HL-60 (cell line): ENCODE measurements around the gene AK5.

ENCODE experiments used
- GABPA ChIP-seq: IDR thresholded peaks from 2 replicates; pipeline ENCODE4 v1.6.1; 2012; ENCODE audit warnings: low read depth
- POLR2AphosphoS5 ChIP-seq: IDR thresholded peaks from 2 replicates; pipeline ENCODE4 v1.6.1; 2012; ENCODE audit warnings: low read depth
- SPI1 ChIP-seq: IDR thresholded peaks from 2 replicates; pipeline ENCODE4 v1.6.1; 2012; ENCODE audit warnings: low read depth, mild to moderate bottlenecking, borderline replicate concordance
- TF ChIP-seq, protein P1 (sequence below): IDR thresholded peaks from one replicate; pipeline ENCODE4 v1.5.1; 2011; ENCODE audit warnings: low read length, control low read depth, inconsistent platforms; ENCODE audit not compliant: insufficient read depth
- TF ChIP-seq, protein P2 (sequence below): IDR thresholded peaks from 2 replicates; pipeline ENCODE4 v1.6.1; 2012; ENCODE audit warnings: low read depth; ENCODE audit not compliant: insufficient replicate concordance

GRCh38 chr1:77546890-77547289 lies 265.1 kb downstream of the AK5 start:
- TF ChIP-seq, protein P1, sequence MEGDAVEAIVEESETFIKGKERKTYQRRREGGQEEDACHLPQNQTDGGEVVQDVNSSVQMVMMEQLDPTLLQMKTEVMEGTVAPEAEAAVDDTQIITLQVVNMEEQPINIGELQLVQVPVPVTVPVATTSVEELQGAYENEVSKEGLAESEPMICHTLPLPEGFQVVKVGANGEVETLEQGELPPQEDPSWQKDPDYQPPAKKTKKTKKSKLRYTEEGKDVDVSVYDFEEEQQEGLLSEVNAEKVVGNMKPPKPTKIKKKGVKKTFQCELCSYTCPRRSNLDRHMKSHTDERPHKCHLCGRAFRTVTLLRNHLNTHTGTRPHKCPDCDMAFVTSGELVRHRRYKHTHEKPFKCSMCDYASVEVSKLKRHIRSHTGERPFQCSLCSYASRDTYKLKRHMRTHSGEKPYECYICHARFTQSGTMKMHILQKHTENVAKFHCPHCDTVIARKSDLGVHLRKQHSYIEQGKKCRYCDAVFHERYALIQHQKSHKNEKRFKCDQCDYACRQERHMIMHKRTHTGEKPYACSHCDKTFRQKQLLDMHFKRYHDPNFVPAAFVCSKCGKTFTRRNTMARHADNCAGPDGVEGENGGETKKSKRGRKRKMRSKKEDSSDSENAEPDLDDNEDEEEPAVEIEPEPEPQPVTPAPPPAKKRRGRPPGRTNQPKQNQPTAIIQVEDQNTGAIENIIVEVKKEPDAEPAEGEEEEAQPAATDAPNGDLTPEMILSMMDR = no peak
- TF ChIP-seq, protein P2, sequence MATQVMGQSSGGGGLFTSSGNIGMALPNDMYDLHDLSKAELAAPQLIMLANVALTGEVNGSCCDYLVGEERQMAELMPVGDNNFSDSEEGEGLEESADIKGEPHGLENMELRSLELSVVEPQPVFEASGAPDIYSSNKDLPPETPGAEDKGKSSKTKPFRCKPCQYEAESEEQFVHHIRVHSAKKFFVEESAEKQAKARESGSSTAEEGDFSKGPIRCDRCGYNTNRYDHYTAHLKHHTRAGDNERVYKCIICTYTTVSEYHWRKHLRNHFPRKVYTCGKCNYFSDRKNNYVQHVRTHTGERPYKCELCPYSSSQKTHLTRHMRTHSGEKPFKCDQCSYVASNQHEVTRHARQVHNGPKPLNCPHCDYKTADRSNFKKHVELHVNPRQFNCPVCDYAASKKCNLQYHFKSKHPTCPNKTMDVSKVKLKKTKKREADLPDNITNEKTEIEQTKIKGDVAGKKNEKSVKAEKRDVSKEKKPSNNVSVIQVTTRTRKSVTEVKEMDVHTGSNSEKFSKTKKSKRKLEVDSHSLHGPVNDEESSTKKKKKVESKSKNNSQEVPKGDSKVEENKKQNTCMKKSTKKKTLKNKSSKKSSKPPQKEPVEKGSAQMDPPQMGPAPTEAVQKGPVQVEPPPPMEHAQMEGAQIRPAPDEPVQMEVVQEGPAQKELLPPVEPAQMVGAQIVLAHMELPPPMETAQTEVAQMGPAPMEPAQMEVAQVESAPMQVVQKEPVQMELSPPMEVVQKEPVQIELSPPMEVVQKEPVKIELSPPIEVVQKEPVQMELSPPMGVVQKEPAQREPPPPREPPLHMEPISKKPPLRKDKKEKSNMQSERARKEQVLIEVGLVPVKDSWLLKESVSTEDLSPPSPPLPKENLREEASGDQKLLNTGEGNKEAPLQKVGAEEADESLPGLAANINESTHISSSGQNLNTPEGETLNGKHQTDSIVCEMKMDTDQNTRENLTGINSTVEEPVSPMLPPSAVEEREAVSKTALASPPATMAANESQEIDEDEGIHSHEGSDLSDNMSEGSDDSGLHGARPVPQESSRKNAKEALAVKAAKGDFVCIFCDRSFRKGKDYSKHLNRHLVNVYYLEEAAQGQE = no peak
- no peak for TF ChIP-seq SPI1
- TF ChIP-seq POLR2AphosphoS5 = no peak
- no peak for TF ChIP-seq GABPA
